ENCODE measurements around the gene RTP2. TPM values are rescaled to one million over a fixed set of nuclear protein-coding genes. Genes with fewer than 3 reads are reported as not detected.

RTP2 gene
- total and polyA plus RNA-seq, 2 of the 4 experiments (the other 2 are of a cell fraction), result not detected

- Histone ChIP-seq H3K23ac (ENCODE audit: low read depth, low read length) (peak overlapping the region; percentile 77), H2BK15ac (ENCODE audit: low read depth, low read length) (no peak overlapping the region), H3K4ac (ENCODE audit: low read depth, low read length) (peak overlapping the region; percentile 31; the same call in 1 of the 2 replicates), H3K4me2 (ENCODE audit: low read depth, low read length) (peak overlapping the region; percentile 97; the same call in 1 of the 2 replicates), H2BK5ac (ENCODE audit: low read depth, low read length, poor library complexity, severe bottlenecking) (no peak overlapping the region), H3K27me3 (ENCODE audit: control insufficient read depth, insufficient read depth, low read length) (no peaks in the 10 kb centered on the region), H2BK20ac (ENCODE audit: low read depth, low read length) (no peak overlapping the region; the same call in 1 of the 2 replicates), H4K20me1 (ENCODE audit: insufficient read depth, low read length) (peaks cover 59% of the 10 kb centered on the region), H3K9me3 (ENCODE audit: control insufficient read depth, insufficient read depth, low read length) (no peaks in the 10 kb centered on the region), H3K4me1 (ENCODE audit: control insufficient read depth, insufficient read depth, low read length) (peaks cover 20% of the 10 kb centered on the region), H4K8ac (ENCODE audit: low read depth in 2 of 2, low read length in 2 of 2) (no peak overlapping the region), H2AK9ac (replicated peaks; ENCODE audit: low read depth, low read length, poor library complexity) (peak overlapping the region; percentile 4), H2AFZ (replicated peaks; ENCODE audit: low read length, poor library complexity) (no peak overlapping the region), H3K4me3 (ENCODE audit: insufficient read depth, low read depth, low read length) (no peak overlapping the region), H4K91ac (ENCODE audit: insufficient read depth, low read depth, low read length) (no peak overlapping the region), H3K79me1 (ENCODE audit: low read depth in 1 of 2, low read length in 2 of 2) (peaks cover 33 to 80% of the 10 kb centered on the region in 2 experiments), H3K9ac (ENCODE audit: low read depth, low read length) (no peak overlapping the region), H3K27ac (ENCODE audit: insufficient read depth, low read length) (no peak overlapping the region), H3K56ac (ENCODE audit: extremely low read depth, insufficient read depth, low read length) (no peak overlapping the region), H4K5ac (ENCODE audit: low read depth, low read length) (no peak overlapping the region), H3K36me3 (ENCODE audit: control insufficient read depth, insufficient read depth, low read length) (peaks cover 14% of the 10 kb centered on the region), H2AK5ac (ENCODE audit: low read depth, low read length) (no peak overlapping the region; the same call in 1 of the 2 replicates), H2BK120ac (ENCODE audit: low read depth, low read length) (no peak overlapping the region), H3K9me1 (ENCODE audit: insufficient read depth, low read length) (peaks cover 17% of the 10 kb centered on the region), H3K18ac (ENCODE audit: low read depth, low read length) (no peak overlapping the region), H3K14ac (replicated peaks; ENCODE audit: low read depth, low read length) (0 out of 2 replicates have a peak overlapping the region, but pooled peaks have one; percentile 22)
- TF ChIP-seq NFE2L2 (IDR thresholded peaks at IDR 0.05; ENCODE audit: low read depth, low read length) (peak; percentile 80; the same call in 1 of the 2 replicates), FOS (IDR thresholded peaks at IDR 0.05; ENCODE audit: low read depth, low read length) (peak; percentile 50; the same call in 1 of the 2 replicates), CHD1 (IDR thresholded peaks at IDR 0.05; ENCODE audit: low read depth, low read length) (no peak)
- BruUV-seq (replicated peaks), result no TSS peak
- in situ Hi-C loops (cut with MboI; ENCODE audit: low sequenced_read_pairs) (loop anchor here (10.0 to 25.0 kb wide), 5 partner anchors 676 to 1418 kb away; no protein-coding TSS in a partner anchor), intact Hi-C loops (cut with micrococcal nuclease) (no loop called here), dilution Hi-C loops (cut with HindIII; ENCODE audit: low sequenced_read_pairs, unreplicated experiment) (loop anchor here (25.0 kb wide), 1 partner anchor 576 kb away; no protein-coding TSS in a partner anchor)
- CTCF ChIA-PET, result interaction anchor here (0.6 to 1.1 kb wide), 2 partner anchors 530 to 1219 kb away, joined by 3 to 4 read pairs; no protein-coding TSS in a partner anchor
- POLR2A ChIA-PET (ENCODE audit: unreplicated experiment), result interaction anchor here (0.6 kb wide), 3 partner anchors 11 to 1859 kb away, joined by 4 to 16 read pairs (median 4); no protein-coding TSS in a partner anchor
- 62% methylated on average over 2 of the region's 8 CpGs; no CpG with 5 or more reads in 1 of the 2 experiments for WGBS, 2 experiments (ENCODE audit: extremely low coverage in 2 of 2, insufficient read length in 1 of 2)
- DNase-seq (peak; percentile 74), ATAC-seq (ENCODE audit: low read depth) (no peak)
Measured at GRCh38 chr3:187736418-187736871, 34.1 kb upstream of the RTP2 start.
